Left renal pelvis (tissue), 4 donors: Measurements from ENCODE around the gene SDK1. TPM values are rescaled to one million over a fixed set of nuclear protein-coding genes. Genes with fewer than 3 reads are reported as not detected.
A peak's percentile ranks its signal among the peaks of the same experiment; 100 is the strongest.

ENCODE experiments used
- DNase-seq, 4 donors: peaks; one replicate each; pipeline ENCODE4 v3.0.0-alpha.2; 2013; ENCODE audit warnings: low read depth in 4 of 4, low spot score in 3 of 4
- polyA plus RNA-seq, 4 donors: library from polyadenylated mRNA; unstranded; fragments of 120-200 nt; gene quantifications; one replicate each; pipeline ENCODE4 v1.2.1, GENCODE V29; 2013; ENCODE audit not compliant: insufficient read length in 4 of 4

The SDK1 gene
- polyA plus RNA-seq, 4 donors, result 4.0 to 8.4 (median 6.3) TPM

DNA sequence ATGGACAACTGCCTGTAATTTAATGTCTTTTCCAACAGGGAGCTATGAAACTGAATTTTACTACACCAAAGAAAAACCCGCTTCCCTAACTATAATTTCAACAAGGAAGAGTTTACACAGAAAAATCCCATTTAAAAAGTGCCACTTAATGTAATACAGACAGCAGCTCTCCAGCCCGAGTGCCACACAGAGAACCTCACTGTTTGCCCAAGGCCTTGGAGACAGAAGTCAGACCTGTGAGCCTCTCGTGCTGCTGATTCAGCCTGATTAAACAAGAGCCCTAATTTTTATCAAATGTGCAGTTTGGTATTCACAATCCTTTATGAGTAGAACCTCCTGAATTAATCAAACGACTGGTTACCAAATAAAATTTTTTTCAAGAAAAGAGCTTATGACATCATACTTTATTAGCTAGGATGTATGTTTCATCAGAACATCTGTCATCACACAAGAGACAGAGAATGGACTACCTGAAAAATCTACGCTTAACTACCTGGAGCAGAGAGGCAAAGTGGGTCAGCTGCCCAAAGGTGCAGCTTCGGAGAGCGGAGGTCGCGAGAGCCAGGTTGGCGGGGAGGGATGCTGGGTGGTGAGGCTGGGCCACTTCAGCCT lies 543.6 kb downstream of the SDK1 start:
- DNase-seq, result no peak

DNA sequence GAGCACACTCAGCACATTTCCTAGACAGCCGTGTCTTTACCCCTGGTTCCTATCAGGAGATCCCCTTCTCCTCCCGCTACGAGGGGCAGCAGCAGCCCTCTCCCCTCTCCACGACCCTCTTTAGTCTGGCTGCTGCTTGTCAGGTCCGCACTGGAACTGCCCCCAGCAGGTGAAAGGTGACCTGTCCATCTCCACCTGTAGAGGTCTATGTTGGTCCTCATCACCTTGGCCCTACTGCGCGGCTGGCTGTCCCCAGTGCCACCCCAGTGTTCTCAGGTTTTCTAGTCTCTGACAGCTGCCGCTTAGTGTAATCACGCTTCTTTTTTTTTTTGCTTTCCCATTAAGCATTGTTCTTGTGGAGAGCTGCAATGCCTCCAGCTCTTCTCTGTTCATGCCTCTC lies 545.7 kb downstream of the SDK1 start:
- no peak for DNase-seq

DNA sequence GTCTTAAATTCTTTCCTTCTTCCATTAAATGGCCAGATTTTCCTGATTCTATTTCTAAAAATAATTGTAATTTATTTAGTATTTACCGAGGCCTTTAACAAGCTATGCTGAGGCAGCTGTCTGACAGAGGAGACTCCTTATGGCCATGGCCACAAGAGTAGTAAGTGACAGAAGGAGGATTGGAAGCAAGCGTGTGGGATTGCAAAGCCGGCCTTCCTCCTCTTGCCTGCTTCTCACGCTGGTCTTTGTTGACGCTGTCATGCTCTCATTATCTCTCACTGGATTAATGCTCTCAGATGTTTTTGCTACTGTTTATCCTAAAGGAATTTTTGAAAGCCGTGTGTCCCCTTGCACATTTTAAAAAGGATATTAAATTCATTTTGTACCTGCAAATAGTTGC lies 546.3 kb downstream of the SDK1 start:
- no peak for DNase-seq

- DNase-seq, result no peak
Observed at GRCh38 chr7:3859431-3859830, 558.4 kb downstream of the SDK1 start.

DNA sequence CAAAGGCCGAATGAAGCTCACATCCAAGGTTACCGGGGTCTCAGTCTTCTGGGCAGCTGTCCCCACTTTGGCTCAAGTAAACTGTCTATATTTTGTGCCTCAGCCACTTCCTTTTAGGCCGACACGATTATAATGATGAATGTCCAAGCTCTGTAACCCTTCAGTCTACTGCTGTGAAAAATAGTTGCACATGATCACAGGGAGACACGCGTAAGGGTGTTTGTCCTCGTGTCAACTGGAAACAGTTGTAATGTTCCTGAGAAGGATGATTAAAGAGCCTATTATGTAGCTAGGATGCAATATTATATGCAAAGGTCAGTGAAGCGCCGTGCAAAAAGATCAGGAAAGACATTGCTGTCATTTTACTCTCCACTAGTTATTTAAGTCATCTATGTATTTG lies 559.9 kb downstream of the SDK1 start:
- no peak for DNase-seq

GRCh38 chr7:3861386-3861785 lies 560.3 kb downstream of the SDK1 start:
- DNase-seq, result no peak

DNA sequence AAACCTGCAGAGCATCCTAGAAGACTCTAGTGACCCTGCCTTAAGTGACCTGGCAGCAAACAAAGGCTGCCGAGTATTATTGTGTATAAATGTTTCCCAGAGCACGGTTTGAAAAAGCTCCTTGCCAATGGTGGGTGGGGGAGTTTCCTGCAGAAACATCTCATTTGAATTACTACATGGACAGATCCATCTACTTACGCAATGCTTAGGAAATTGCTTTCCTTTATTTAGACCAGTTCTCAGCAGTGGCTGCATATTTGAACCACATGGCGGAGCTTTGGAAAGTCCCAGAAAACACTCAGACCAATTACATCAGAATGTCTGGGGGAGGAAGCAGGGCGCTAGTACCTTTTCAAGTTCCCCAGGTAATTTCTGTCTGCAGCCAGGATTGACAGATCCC lies 560.9 kb downstream of the SDK1 start:
- DNase-seq, result peak in 3 of 4 donors; percentile 8 to 19 (median 16)

- no peak for DNase-seq
Observed at GRCh38 chr7:3862774-3863173, 561.7 kb downstream of the SDK1 start.

GRCh38 chr7:3866277-3866676 lies 565.2 kb downstream of the SDK1 start:
- DNase-seq, result no peak

DNA sequence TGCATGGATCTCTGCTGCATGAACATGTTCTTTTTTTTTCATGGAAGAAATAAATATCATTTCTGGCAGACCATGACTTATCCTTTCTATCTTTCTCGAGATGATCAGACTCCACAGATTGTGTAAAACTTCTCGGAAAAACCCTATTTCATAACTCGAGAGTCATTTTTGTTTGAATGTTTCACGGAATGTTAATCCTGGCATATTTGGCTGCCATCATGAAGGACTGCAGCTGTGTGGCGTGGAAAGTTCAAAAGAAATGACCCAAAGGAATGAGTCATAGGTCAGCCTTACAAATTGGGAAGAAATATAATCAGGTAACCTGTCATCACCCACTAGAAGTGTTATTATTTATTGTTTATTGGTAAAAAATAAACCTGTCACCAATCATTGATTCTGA lies 566.8 kb downstream of the SDK1 start:
- DNase-seq, result no peak

GRCh38 chr7:3879355-3880075 lies 578.5 kb downstream of the SDK1 start:
- no peak for DNase-seq

- no peak for DNase-seq
Observed at GRCh38 chr7:3880228-3880987, 579.4 kb downstream of the SDK1 start.

DNA sequence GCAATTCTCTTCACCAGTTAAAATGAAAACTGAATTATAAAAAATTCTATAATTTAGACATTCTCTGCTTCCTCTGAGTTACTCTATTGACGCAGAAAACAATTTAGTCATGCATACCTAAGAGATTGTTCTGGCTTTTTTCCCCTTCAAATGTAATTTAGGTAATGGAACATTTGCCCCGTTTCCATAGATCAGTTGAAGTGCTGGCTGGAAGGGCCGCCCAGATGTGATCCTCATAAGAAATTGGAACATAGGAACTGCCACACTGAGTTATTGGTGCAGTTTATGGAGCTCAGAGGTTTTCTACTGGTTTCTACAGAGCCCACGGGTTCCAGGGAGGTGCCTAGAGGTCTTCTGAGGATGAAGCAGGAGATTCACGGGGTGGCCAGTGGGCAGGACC lies 581.7 kb downstream of the SDK1 start:
- no peak for DNase-seq

DNA sequence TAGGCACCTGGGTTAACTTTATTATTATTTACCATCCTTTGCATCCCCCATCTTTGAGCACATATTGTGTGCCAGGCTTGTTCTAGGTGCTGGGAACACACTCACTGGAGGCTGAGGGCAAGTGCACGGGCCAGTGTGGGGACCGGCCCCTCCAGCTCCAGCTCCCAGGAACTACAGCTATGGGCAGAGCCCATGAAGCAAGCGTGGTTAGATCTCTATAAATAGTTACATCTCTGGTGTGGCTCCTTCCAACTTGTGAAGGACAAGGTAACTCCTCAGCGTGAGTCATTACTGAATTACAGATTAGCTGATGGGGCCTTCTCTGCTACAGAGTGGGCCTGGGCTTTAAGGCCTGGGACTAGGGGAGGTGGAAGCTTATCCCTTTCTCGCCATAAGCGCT lies 583.5 kb downstream of the SDK1 start:
- no peak for DNase-seq

DNA sequence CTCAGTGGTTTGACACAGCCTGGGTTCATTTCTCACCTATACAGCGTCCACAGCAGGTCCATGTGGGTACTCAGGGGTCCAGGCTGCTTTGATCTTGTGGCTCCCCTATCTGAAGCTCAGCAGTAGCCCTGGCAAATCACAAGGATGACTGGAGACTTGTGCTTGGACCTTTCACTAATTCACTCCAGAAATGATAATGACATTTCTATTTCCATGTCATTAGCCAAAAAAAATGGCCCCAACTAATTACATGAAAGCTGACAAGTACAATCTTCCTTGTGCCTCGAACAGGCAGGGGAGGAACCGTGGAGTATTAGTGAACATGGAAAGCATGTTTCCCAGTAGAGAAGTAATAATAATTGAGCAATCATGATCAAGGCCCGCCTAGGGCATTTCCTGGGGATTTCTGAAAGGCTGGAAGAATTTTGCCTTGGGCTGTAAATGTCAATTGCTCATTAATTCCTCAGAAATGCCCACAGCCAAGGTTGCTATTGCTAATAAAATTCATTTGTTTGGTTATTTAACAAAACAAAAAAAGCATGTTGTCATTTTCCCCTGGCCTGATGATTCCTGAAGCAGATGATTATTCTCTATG lies 586.1 kb downstream of the SDK1 start:
- DNase-seq, result no peak

GRCh38 chr7:3888096-3888495 lies 587.0 kb downstream of the SDK1 start:
- DNase-seq, result no peak

GRCh38 chr7:3892157-3892556 lies 591.1 kb downstream of the SDK1 start:
- DNase-seq, result no peak

GRCh38 chr7:3892686-3893085 lies 591.6 kb downstream of the SDK1 start:
- no peak for DNase-seq

GRCh38 chr7:3893151-3893788 lies 592.2 kb downstream of the SDK1 start:
- no peak for DNase-seq

- DNase-seq, result no peak
Observed at GRCh38 chr7:3893789-3894153, 592.7 kb downstream of the SDK1 start.
